22Rv1 (cell line): ENCODE data around the gene DIAPH2.

Experiments
- H3K27ac ChIP-seq: fragments of 450-650 bp; 2 replicates; pipeline ENCODE4 v1.5.1; 2017
- CTCF ChIP-seq: fragments of 450-650 bp; IDR thresholded peaks from 2 replicates; pipeline ENCODE4 v1.5.1; 2017; ENCODE audit warnings: mild to moderate bottlenecking
- ZFX ChIP-seq: fragments of 450-650 bp; IDR thresholded peaks from 2 replicates; pipeline ENCODE4 v1.6.1; 2017; ENCODE audit warnings: antibody characterized with exemption, borderline replicate concordance

DIAPH2 gene

GRCh38 chrX:96919672-96920071 is 235.0 kb downstream of the DIAPH2 start:
- no peak for TF ChIP-seq ZFX
- TF ChIP-seq CTCF: no peak
- no peak overlapping the region for H3K27ac ChIP-seq

- no peak for TF ChIP-seq CTCF
- no peak for TF ChIP-seq ZFX
- H3K27ac ChIP-seq: no peak overlapping the region
Observed at GRCh38 chrX:96924581-96924980, 239.9 kb downstream of the DIAPH2 start.

- no peak overlapping the region for H3K27ac ChIP-seq
- TF ChIP-seq ZFX (no peak), CTCF (no peak)
Observed at GRCh38 chrX:96929036-96929435, 244.4 kb downstream of the DIAPH2 start.

GRCh38 chrX:96957718-96958117 is 273.1 kb downstream of the DIAPH2 start:
- TF ChIP-seq ZFX (no peak), CTCF (no peak)
- no peak overlapping the region for H3K27ac ChIP-seq

- no peak for TF ChIP-seq CTCF
- TF ChIP-seq ZFX: no peak
- H3K27ac ChIP-seq: no peak overlapping the region
Observed at GRCh38 chrX:96971812-96972211, 287.2 kb downstream of the DIAPH2 start.

GRCh38 chrX:96978906-96979305 is 294.3 kb downstream of the DIAPH2 start:
- no peak overlapping the region for H3K27ac ChIP-seq
- TF ChIP-seq CTCF: no peak
- TF ChIP-seq ZFX: no peak

GRCh38 chrX:96979766-96980165 is 295.1 kb downstream of the DIAPH2 start:
- no peak overlapping the region for H3K27ac ChIP-seq
- no peak for TF ChIP-seq CTCF
- TF ChIP-seq ZFX: no peak
